ENCODE data around the gene KANK2.

KANK2 gene

GRCh38 chr19:11238041-11238440 lies 40.7 kb upstream of the KANK2 start:
- no peak overlapping the region for H2AFZ ChIP-seq (ENCODE audit: low read depth, low read length)
- no peaks in the 10 kb centered on the region for H4K20me1 ChIP-seq (ENCODE audit: insufficient read depth, low read length)
- no peaks in the 10 kb centered on the region for H3K4me1 ChIP-seq (ENCODE audit: insufficient read depth, low read length)
- H3K9me3 ChIP-seq (ENCODE audit: insufficient read depth, low read length, severe bottlenecking), result no peaks in the 10 kb centered on the region
- no peaks in the 10 kb centered on the region for H3K27me3 ChIP-seq (ENCODE audit: insufficient read depth, low read length, poor library complexity)
- no peak overlapping the region for H3K4me3 ChIP-seq (ENCODE audit: low read depth in 1 of 2, low read length in 2 of 2)
- no peak for DNase-seq
- no peaks in the 10 kb centered on the region for H3K79me2 ChIP-seq (ENCODE audit: insufficient read depth, low read length)
- no peak for TF ChIP-seq EZH2 (IDR thresholded peaks at IDR 0.05; ENCODE audit: borderline replicate concordance, low read depth, low read length, severe bottlenecking)
- TF ChIP-seq CTCF (IDR thresholded peaks at IDR 0.05; ENCODE audit: borderline replicate concordance, extremely low read depth, low read length, poor library complexity, severe bottlenecking), result no peak
- no peak overlapping the region for H3K27ac ChIP-seq (ENCODE audit: low read length)
- no peaks in the 10 kb centered on the region for H3K36me3 ChIP-seq (ENCODE audit: insufficient read depth, low read length)
- ATAC-seq (ENCODE audit: insufficient read depth, low read depth), result no peak
- no peak overlapping the region for H3K9ac ChIP-seq (ENCODE audit: low read depth, low read length)
- H3K4me2 ChIP-seq (ENCODE audit: insufficient read depth, low read length), result no peak overlapping the region

- Histone ChIP-seq H3K4me3 (ENCODE audit: low read depth in 1 of 2, low read length in 2 of 2) (no peak overlapping the region), H4K20me1 (ENCODE audit: insufficient read depth, low read length) (no peaks in the 10 kb centered on the region), H3K27me3 (ENCODE audit: insufficient read depth, low read length, poor library complexity) (no peaks in the 10 kb centered on the region), H3K9ac (ENCODE audit: low read depth, low read length) (no peak overlapping the region), H3K4me1 (ENCODE audit: insufficient read depth, low read length) (no peaks in the 10 kb centered on the region), H3K79me2 (ENCODE audit: insufficient read depth, low read length) (no peaks in the 10 kb centered on the region), H3K4me2 (ENCODE audit: insufficient read depth, low read length) (no peak overlapping the region), H3K9me3 (ENCODE audit: insufficient read depth, low read length, severe bottlenecking) (no peaks in the 10 kb centered on the region), H3K27ac (ENCODE audit: low read length) (no peak overlapping the region), H3K36me3 (ENCODE audit: insufficient read depth, low read length) (no peaks in the 10 kb centered on the region), H2AFZ (ENCODE audit: low read depth, low read length) (no peak overlapping the region)
- DNase-seq (no peak), ATAC-seq (ENCODE audit: insufficient read depth, low read depth) (no peak)
- TF ChIP-seq CTCF (IDR thresholded peaks at IDR 0.05; ENCODE audit: borderline replicate concordance, extremely low read depth, low read length, poor library complexity, severe bottlenecking), result no peak
- TF ChIP-seq EZH2 (IDR thresholded peaks at IDR 0.05; ENCODE audit: borderline replicate concordance, low read depth, low read length, severe bottlenecking), result no peak
Observed at GRCh38 chr19:11237321-11237720, 40.0 kb upstream of the KANK2 start.

GRCh38 chr19:11236324-11237301 lies 39.3 kb upstream of the KANK2 start:
- H3K9ac ChIP-seq (ENCODE audit: low read depth, low read length), result no peak overlapping the region
- no peak for DNase-seq
- no peak overlapping the region for H3K4me3 ChIP-seq (ENCODE audit: low read depth in 1 of 2, low read length in 2 of 2)
- no peak for TF ChIP-seq EZH2 (IDR thresholded peaks at IDR 0.05; ENCODE audit: borderline replicate concordance, low read depth, low read length, severe bottlenecking)
- TF ChIP-seq CTCF (IDR thresholded peaks at IDR 0.05; ENCODE audit: borderline replicate concordance, extremely low read depth, low read length, poor library complexity, severe bottlenecking), result no peak
- H3K27ac ChIP-seq (ENCODE audit: low read length), result no peak overlapping the region
- ATAC-seq (ENCODE audit: insufficient read depth, low read depth), result no peak
- H3K36me3 ChIP-seq (ENCODE audit: insufficient read depth, low read length), result no peaks in the 10 kb centered on the region
- H3K4me2 ChIP-seq (ENCODE audit: insufficient read depth, low read length), result no peak overlapping the region
- H3K27me3 ChIP-seq (ENCODE audit: insufficient read depth, low read length, poor library complexity), result no peaks in the 10 kb centered on the region
- H2AFZ ChIP-seq (ENCODE audit: low read depth, low read length), result no peak overlapping the region
- H3K9me3 ChIP-seq (ENCODE audit: insufficient read depth, low read length, severe bottlenecking), result no peaks in the 10 kb centered on the region
- H3K79me2 ChIP-seq (ENCODE audit: insufficient read depth, low read length), result no peaks in the 10 kb centered on the region
- H3K4me1 ChIP-seq (ENCODE audit: insufficient read depth, low read length), result no peaks in the 10 kb centered on the region
- H4K20me1 ChIP-seq (ENCODE audit: insufficient read depth, low read length), result no peaks in the 10 kb centered on the region
